VCaP (cell line): ENCODE data around the gene EBI3.

Source experiments
- H3K27ac ChIP-seq: fragments of 450-650 bp; 2 replicates; pipeline ENCODE4 v1.5.1; 2017
- TF ChIP-seq, protein P1 (sequence below): fragments of 450-650 bp; conservative IDR thresholded peaks from 2 replicates; pipeline ENCODE4 v1.5.1; 2017; ENCODE audit warnings: mild to moderate bottlenecking, moderate library complexity

Gene EBI3

DNA sequence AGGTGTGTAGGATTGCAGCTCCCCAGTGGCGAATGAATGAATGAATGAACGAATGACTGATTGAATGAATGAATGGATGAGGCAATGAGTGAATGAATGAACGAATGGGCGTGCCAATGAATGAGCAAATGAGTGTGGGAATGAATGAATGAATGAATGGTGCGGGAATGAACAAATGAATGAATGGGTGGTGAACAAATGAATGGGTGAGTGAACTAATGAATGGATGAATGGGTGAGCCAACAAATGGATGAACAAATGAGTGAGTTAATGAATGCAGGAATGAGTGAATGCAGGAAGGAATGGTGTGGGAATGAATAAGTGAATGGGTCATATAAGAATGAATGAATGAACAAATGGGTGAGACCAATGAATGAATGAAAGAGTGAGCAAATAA, 32.1 kb upstream of the EBI3 start:
- TF ChIP-seq, protein P1, sequence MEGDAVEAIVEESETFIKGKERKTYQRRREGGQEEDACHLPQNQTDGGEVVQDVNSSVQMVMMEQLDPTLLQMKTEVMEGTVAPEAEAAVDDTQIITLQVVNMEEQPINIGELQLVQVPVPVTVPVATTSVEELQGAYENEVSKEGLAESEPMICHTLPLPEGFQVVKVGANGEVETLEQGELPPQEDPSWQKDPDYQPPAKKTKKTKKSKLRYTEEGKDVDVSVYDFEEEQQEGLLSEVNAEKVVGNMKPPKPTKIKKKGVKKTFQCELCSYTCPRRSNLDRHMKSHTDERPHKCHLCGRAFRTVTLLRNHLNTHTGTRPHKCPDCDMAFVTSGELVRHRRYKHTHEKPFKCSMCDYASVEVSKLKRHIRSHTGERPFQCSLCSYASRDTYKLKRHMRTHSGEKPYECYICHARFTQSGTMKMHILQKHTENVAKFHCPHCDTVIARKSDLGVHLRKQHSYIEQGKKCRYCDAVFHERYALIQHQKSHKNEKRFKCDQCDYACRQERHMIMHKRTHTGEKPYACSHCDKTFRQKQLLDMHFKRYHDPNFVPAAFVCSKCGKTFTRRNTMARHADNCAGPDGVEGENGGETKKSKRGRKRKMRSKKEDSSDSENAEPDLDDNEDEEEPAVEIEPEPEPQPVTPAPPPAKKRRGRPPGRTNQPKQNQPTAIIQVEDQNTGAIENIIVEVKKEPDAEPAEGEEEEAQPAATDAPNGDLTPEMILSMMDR = no peak
- no peak overlapping the region for H3K27ac ChIP-seq

DNA sequence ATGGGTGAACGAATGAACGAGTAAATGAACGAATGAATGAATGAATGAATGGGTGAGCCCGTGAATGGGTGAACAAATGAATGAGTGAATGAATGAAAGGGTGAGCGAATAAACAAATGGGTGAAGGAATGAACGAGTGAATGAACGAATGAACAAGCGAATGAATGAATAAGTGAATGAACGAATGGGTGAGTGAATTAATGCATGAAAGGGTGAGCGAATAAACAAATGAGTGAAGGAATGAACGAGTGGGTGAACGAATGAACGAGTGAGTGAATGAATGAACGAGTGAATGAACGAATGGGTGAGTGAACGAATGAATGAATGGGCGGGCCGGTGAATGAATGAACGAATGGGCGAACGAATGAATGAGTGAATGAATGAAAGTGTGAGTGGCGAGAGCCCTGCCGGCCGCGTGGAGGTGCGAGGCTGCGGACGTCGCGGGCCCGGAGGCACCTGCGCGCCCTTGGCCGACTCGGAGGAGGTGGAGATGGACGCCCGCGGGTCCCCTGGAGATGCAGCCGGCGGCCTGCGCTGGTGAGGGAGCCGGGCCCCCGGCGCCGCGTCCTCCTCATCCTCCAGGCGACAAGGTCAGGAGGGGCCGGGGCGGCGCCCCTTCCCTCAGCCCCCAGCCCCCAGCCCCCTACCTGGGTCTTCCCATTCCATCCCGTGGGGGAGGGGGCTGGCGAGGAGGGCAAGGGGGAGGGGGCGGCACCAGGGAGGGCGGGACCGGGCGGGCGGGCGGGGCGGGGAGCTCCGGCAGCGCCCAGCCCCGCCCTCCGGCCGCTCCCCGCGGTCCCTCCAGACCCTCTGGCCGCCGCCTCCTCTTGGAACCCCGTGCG, 31.5 kb upstream of the EBI3 start:
- TF ChIP-seq, protein P1 = no peak
- no peak overlapping the region for H3K27ac ChIP-seq

- TF ChIP-seq, protein P1 = no peak
- H3K27ac ChIP-seq = no peak overlapping the region
These were observed 30.7 kb upstream of the EBI3 start for GRCh38 chr19:4198467-4199126.

DNA sequence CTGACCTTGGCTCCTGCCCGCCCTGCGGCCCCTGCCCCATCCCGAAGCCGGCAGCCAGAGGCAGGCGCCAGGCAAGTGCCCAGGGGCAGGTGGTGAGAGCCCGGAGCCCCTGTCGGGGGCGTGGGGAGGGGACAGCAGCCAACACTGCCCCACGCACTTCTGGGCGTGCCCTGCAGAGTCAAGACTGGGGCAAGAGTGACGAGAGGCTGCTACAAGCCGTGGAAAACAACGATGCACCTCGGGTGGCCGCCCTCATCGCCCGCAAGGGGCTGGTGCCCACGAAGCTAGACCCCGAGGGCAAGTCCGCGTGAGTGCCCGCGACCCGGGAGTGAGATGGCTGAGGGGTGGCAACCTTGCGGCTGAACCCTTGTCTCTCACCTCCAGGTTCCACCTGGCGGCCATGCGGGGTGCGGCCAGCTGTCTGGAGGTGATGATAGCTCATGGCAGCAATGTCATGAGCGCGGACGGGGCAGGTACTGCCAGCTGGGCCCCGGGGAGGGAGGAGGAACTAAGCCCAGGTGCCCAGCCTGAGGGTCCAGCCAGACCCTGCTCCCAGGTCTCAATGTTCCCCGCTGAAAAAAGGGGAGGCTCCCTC, 29.5 kb upstream of the EBI3 start:
- no peak overlapping the region for H3K27ac ChIP-seq
- TF ChIP-seq, protein P1 = no peak

DNA sequence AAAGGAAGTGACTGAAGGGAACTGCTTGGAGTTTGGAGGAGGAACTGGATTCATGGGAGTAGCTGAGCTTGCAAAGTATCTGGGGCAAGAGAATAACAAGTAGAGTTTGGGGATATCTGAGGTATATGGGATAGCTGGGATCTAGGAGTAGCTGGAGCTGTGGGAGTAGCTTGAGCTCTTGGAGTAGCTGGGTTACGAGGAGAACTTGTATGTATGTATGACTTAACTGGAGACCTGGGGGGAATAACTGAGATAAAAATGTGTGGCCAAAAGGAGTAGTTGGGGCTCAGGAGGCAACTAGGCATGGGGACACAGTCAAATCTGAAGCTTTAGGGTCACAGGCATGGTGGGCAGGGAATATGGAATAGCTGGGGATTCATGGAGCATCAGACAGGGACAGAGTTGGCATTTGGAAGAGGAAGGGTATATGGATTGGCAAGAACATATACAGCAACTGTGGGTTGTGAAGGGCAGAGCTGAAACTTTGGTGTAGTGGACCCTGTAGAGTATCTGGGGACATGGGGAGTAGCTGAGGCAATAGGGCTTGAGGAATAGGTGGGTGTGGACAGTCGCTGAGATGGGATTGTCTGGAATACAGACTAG, 28.3 kb upstream of the EBI3 start:
- H3K27ac ChIP-seq = no peak overlapping the region
- TF ChIP-seq, protein P1 = no peak

DNA sequence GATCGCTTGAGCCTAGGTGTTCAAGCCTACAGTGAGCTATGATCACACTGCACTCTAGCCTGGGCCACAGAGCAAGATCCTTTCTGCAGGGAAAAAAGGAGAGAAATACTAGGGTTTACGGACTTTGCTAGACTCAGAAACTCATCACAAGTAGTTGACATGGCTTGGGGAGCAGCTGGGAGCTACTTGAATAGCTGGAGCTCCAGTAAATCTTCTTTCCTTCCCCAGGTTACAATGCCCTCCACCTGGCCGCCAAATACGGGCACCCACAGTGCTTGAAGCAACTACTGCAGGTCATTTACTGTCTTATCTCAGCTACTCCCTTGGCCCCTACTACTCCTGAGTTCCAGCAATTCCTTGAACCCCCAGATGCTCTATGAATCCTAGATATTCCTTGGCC, 27.5 kb upstream of the EBI3 start:
- TF ChIP-seq, protein P1 = no peak
- H3K27ac ChIP-seq = no peak overlapping the region

- TF ChIP-seq, protein P1 = no peak
- no peak overlapping the region for H3K27ac ChIP-seq
These were observed 22.4 kb upstream of the EBI3 start for GRCh38 chr19:4206818-4207484.
